Epithelial cell of esophagus (primary cell): ENCODE results near the gene SGPL1.

ENCODE experiments used
- DNase-seq: peaks from one replicate; pipeline ENCODE4 v3.0.0; 2010; ENCODE audit warnings: low read depth
- H3K4me3 ChIP-seq: 2 replicates; pipeline ENCODE4 v1.5.1; 2011; ENCODE audit warnings: mild to moderate bottlenecking, low read length, control low read depth
- TF ChIP-seq, protein P1 (sequence below): IDR thresholded peaks from 2 replicates; pipeline ENCODE4 v1.5.1; 2011; ENCODE audit warnings: low read depth, mild to moderate bottlenecking, low read length, control low read depth, inconsistent platforms; ENCODE audit not compliant: insufficient read depth; ENCODE audit errors: missing control alignments

Gene SGPL1

DNA sequence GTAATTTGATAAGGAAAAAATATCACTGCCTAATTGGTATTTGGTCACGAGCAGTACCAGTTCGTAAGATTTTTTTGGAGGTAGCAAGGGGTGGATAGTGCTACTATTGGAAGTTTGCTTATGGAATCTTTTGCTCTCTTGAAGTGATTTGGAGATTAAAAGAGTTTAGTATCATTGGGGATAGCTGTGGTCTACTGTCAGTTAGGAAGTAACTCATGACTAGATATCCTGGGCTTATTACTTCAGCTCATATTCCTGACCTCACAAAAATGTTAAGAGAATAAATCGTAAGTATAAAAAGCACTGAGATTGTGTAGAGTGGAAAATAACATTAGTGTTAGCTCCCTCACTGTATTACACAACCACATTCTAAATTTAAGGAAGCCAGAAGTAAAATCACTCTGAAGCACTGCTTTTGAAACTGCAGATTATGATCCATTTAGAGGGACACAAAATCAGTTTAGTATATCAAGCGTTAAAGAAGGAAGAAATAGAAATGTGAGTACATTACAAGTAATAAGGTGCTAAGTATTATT is 22.6 kb downstream of the SGPL1 start:
- no peak overlapping the region for H3K4me3 ChIP-seq
- DNase-seq: no peak
- TF ChIP-seq, protein P1, sequence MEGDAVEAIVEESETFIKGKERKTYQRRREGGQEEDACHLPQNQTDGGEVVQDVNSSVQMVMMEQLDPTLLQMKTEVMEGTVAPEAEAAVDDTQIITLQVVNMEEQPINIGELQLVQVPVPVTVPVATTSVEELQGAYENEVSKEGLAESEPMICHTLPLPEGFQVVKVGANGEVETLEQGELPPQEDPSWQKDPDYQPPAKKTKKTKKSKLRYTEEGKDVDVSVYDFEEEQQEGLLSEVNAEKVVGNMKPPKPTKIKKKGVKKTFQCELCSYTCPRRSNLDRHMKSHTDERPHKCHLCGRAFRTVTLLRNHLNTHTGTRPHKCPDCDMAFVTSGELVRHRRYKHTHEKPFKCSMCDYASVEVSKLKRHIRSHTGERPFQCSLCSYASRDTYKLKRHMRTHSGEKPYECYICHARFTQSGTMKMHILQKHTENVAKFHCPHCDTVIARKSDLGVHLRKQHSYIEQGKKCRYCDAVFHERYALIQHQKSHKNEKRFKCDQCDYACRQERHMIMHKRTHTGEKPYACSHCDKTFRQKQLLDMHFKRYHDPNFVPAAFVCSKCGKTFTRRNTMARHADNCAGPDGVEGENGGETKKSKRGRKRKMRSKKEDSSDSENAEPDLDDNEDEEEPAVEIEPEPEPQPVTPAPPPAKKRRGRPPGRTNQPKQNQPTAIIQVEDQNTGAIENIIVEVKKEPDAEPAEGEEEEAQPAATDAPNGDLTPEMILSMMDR: no peak

GRCh38 chr10:70840836-70841235 is 25.1 kb downstream of the SGPL1 start:
- DNase-seq: no peak
- TF ChIP-seq, protein P1: no peak

DNA sequence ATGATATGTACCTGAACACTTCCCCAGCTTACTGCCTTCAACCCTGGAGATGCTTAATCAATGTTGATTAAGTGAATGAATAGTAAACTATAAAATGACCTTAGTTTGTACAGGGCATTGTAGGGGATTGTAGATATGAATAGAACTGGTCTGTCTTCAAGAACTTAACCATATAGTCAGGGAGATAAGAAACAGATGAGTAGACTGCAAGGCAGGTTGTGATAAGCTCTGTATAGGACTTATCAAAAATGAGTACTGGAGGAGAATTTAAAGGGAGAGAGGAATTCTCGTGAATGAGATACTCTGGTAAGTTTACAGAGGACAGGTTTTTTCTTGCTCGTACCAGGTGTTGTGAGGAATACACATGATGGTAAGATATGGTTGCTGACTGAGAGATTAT is 27.6 kb downstream of the SGPL1 start:
- no peak overlapping the region for H3K4me3 ChIP-seq
- no peak for DNase-seq
- TF ChIP-seq, protein P1: no peak

More at GRCh38 chr10:70840836-70841235, 25.1 kb downstream of the SGPL1 start:
- H3K4me3 ChIP-seq: no peak overlapping the region

GRCh38 chr10:70843776-70844489 is 28.2 kb downstream of the SGPL1 start:
- TF ChIP-seq, protein P1: no peak

GRCh38 chr10:70845256-70845655 is 29.5 kb downstream of the SGPL1 start:
- TF ChIP-seq, protein P1: no peak
- no peak for DNase-seq
- H3K4me3 ChIP-seq: no peak overlapping the region

More at GRCh38 chr10:70843776-70844489, 28.2 kb downstream of the SGPL1 start:
- H3K4me3 ChIP-seq: no peak overlapping the region
- no peak for DNase-seq

DNA sequence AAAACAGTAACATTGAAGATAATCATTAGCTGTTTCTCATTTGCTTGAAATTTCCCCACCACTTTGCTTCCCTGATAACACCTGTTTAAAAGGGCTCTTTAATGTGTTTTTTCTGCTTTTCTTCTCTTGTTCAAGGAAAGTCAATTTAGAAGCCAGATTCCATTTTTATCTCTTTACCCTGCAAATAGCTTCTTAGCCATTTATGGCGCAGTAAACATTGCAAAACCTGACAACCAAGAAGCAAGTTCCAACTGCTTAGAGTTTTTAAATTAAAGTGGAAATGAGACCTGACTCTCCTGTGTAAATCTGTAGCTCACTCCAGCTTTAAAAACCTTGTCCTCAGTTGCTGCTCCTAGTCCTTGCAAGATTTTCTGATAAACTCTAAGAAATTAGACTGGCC is 30.1 kb downstream of the SGPL1 start:
- H3K4me3 ChIP-seq: no peak overlapping the region
- TF ChIP-seq, protein P1: no peak
- DNase-seq: no peak

GRCh38 chr10:70846795-70847194 is 31.0 kb downstream of the SGPL1 start:
- TF ChIP-seq, protein P1: no peak
- H3K4me3 ChIP-seq: no peak overlapping the region
- DNase-seq: no peak
